Heart right ventricle (tissue), 16 donors: ENCODE measurements around the gene COMT. TPM values are rescaled to one million over a fixed set of nuclear protein-coding genes. Genes with fewer than 3 reads are reported as not detected.

ENCODE experiments used
- ATAC-seq, 8 donors: fragments of 200-7000 bp; cut with Tn5 transposase; one replicate each; pipeline ENCODE4 v1.9.1; 2020; ENCODE audit warnings: mild to moderate bottlenecking in 8 of 8, moderate library complexity in 8 of 8, moderate number of reproducible peaks in 1 of 8
- DNase-seq, 2 donors: peaks; one replicate each; pipeline ENCODE4 v3.0.0-alpha.2; 2020
- H3K27ac ChIP-seq, 10 donors: fragments of 200-600 bp; sonication (generic) in 2 of 10; one replicate each; pipeline versions ENCODE4 v1.5.0 to v1.8.0; 2020 to 2022; ENCODE audit warnings: mild to moderate bottlenecking in 3 of 10
- H3K27me3 ChIP-seq, 7 donors: fragments of 200-600 bp; one replicate each; pipeline ENCODE4 v1.8.0; 2021 to 2022; ENCODE audit warnings: mild to moderate bottlenecking in 2 of 7
- H3K36me3 ChIP-seq, 9 donors: fragments of 200-600 bp; sonication (generic) in 1 of 9; one replicate each; pipeline versions ENCODE4 v1.5.0 to v1.8.0; 2020 to 2022; ENCODE audit warnings: mild to moderate bottlenecking in 2 of 9
- H3K4me1 ChIP-seq, 9 donors: fragments of 200-600 bp; sonication (generic) in 1 of 9; one replicate each; pipeline versions ENCODE4 v1.5.0 to v1.8.0; 2020 to 2022; ENCODE audit warnings: mild to moderate bottlenecking in 4 of 9
- H3K4me3 ChIP-seq, 10 donors: fragments of 200-600 bp; sonication (generic) in 2 of 10; one replicate each; pipeline versions ENCODE4 v1.5.0 to v1.8.0; 2020 to 2022; ENCODE audit warnings: mild to moderate bottlenecking in 7 of 10, moderate library complexity in 2 of 10
- H3K9me3 ChIP-seq, 11 donors: fragments of 200-600 bp in 10 of 11; sonication (generic) in 2 of 11; one replicate each; pipeline versions ENCODE4 v1.5.0 to v1.8.0; 2013 to 2022; ENCODE audit warnings: mild to moderate bottlenecking in 2 of 11, control low read depth in 1 of 11, moderate library complexity in 1 of 11
- WGBS, 2 donors: extraction: QIAGEN DNeasy Blood & Tissue Kit; methylation state at CpG; one replicate each; pipeline ENCODE4 v1.1.7; 2013; ENCODE audit warnings: inconsistent platforms in 1 of 2; 5-methylcytosine and 5-hydroxymethylcytosine counted together
- intact Hi-C, 10 donors: fragments of 100-400 bp; cut with DNase I; formaldehyde crosslinking; loops; one replicate each; pipeline versions ENCODE4 v1.11.1 to v1.14.2; 2022
- microRNA-seq, 2 donors: library from miRNA; unstranded; fragments of <30 nt; microRNA quantifications; one replicate each; pipeline ENCODE4 v1.2.0, GENCODE V29; 2021
- polyA plus RNA-seq, 2 donors: library from polyadenylated mRNA; stranded (reverse); fragments of 200-250 nt; gene quantifications; one replicate each; pipeline ENCODE4 v1.2.3, GENCODE V29; 2013
- total RNA-seq, 10 donors: library from RNA; stranded (reverse); fragmentation: NEBNext Ultra II Directional in 3 of 10; extraction: Animal tissue kit (Norgen Biotek cat#: 25700) in 3 of 10; gene quantifications; one replicate each; pipeline versions ENCODE4 v1.2.1 to v1.2.4, GENCODE V29; 2021 to 2023
- TF ChIP-seq, protein P1 (sequence below), 9 donors: fragments of 200-600 bp; sonication (generic) in 2 of 9; IDR thresholded peaks; one replicate each; pipeline versions ENCODE4 v1.5.0 to v1.8.0; 2021 to 2022; ENCODE audit warnings: antibody characterized with exemption in 9 of 9, mild to moderate bottlenecking in 5 of 9, moderate library complexity in 1 of 9
- donor health status: Arrhythmogenic right ventricular cardiomyopathy.
- donor health status: ischemic (EF 13 %, LVEDD 7.1; RV severe dilation, severe dysfunction).
- donor health status: healthy with polysubstance abuse.
- donor health status: DM: no; HTN: yes; CAD: no.
- donor health status: DM: no; HTN: no; CAD: no.
- donor health status: ischemic (EF 25% LVEDD 6.9; RV normal size, moderate dysfunction).
- donor health status: ischemic (EF 25% LVEDD 5.7; RV mildly dilated, moderate dysfunction).
- donor health status: healthy.
- donor health status: DM: yes; HTN: yes; CAD: no.
- donor health status: Ischemic cardiomyopathy.
- donor health status: ischemic (EF 35%, LVEDD 5.7; RV mildly dilated, moderate dysfunction).
- donor health status: nonischemic (EF 11% LVEDD 7.7; RV severe dilation, severe dysfunction).
- donor health status: DM: yes; HTN: yes; CAD: no.
- donor health status: PGD.
- donor health status: ischemic (EF 29% LVEDD 5.4; RV normal size, mild dysfunction).
- donor health status: nonischemic (EF 23%, LVEDD 6.1; RV moderate dilation, normal function).

COMT gene
- total and polyA plus RNA-seq, 12 donors, result 42.9 to 273 (median 101) TPM

DNA sequence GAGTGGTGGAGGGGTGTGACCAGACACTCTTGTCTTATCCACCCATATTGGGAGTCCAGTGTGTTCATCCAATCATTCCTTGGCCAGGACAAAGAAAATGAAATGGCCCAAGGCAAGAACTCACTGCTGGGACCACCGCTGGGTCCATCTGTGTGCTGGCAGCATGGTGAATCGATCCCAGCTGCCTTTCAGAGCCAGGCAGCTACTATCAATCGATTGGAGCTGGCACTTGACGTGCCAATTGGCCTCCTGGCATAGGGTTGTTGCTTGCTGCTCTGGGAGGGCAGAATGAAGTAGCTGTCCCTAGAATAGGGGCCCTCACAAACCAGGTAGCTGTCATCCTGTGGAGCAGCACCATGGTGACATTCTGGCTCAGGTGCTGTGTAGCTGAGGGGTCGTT, 76.4 kb downstream of the COMT start:
- Histone ChIP-seq H3K27me3 (peaks cover 0 to 26% (median 0%) of the 10 kb centered on the region in 7 donors), H3K4me3 (no peak overlapping the region), H3K4me1 (peaks cover 23 to 58% (median 47%) of the 10 kb centered on the region in 9 donors), H3K36me3 (peaks cover 0 to 1% (median 0%) of the 10 kb centered on the region in 9 donors), H3K27ac (no peak overlapping the region), H3K9me3 (no peaks in the 10 kb centered on the region)
- intact Hi-C loops, result loop anchor here in 1 of 10 donors (5.0 kb wide), 1 partner anchor 64 kb away; the partner anchor contains the start of gene DGCR8
- ATAC-seq (no peak), DNase-seq (no peak)
- TF ChIP-seq, protein P1, sequence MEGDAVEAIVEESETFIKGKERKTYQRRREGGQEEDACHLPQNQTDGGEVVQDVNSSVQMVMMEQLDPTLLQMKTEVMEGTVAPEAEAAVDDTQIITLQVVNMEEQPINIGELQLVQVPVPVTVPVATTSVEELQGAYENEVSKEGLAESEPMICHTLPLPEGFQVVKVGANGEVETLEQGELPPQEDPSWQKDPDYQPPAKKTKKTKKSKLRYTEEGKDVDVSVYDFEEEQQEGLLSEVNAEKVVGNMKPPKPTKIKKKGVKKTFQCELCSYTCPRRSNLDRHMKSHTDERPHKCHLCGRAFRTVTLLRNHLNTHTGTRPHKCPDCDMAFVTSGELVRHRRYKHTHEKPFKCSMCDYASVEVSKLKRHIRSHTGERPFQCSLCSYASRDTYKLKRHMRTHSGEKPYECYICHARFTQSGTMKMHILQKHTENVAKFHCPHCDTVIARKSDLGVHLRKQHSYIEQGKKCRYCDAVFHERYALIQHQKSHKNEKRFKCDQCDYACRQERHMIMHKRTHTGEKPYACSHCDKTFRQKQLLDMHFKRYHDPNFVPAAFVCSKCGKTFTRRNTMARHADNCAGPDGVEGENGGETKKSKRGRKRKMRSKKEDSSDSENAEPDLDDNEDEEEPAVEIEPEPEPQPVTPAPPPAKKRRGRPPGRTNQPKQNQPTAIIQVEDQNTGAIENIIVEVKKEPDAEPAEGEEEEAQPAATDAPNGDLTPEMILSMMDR (IDR thresholded peaks at IDR 0.05), result no peak
- WGBS, 2 donors, result 85 to 88% methylated on average over 5 of the region's 5 CpGs

Small RNA genes lying within 50 kb of the gene (microRNA-seq; reads per million reads assigned to microRNA genes)
- gene MIR4761, result 0 reads per million in 2 donors

Other genes starting within 250 kb of the COMT start
- 100 to 1,000 TPM in 8 of 10 donors, 10 to 100 TPM in 2; 60.9 to 218 (median 144) TPM for gene SEPTIN5, start 227.3 kb upstream of the COMT start, total RNA-seq
- gene SEPTIN5, start 227.3 kb upstream of the COMT start, polyA plus RNA-seq, result 100 to 1,000 TPM in 1 of 2 donors, 10 to 100 TPM in 1; 56.5 to 104 TPM
- gene GP1BB, start 218.2 kb upstream of the COMT start, total RNA-seq, result 10 to 100 TPM in 1 of 10 donors, 1 to 10 TPM in 3, not detected in 6; 5.3 to 13.4 (median 6.4) TPM
- 10 to 100 TPM; 12.4 to 56.1 TPM for gene GP1BB, start 218.2 kb upstream of the COMT start, polyA plus RNA-seq
- 1 to 10 TPM in 5 of 10 donors, under 1 TPM in 5; 0.53 to 1.8 (median 1.0) TPM for gene TBX1, start 181.0 kb upstream of the COMT start, total RNA-seq
- 1 to 10 TPM in 1 of 2 donors, under 1 TPM in 1; 0.61 to 1.0 TPM for gene TBX1, start 181.0 kb upstream of the COMT start, polyA plus RNA-seq
- gene GNB1L, start 86.9 kb upstream of the COMT start, total RNA-seq, result 1 to 10 TPM in 8 of 10 donors, under 1 TPM in 2; 0.76 to 3.6 (median 1.8) TPM
- gene GNB1L, start 86.9 kb upstream of the COMT start, polyA plus RNA-seq, result 1 to 10 TPM; 2.0 to 9.3 TPM
- gene RTL10, start 86.9 kb upstream of the COMT start, total RNA-seq, result 10 to 100 TPM in 2 of 10 donors, 1 to 10 TPM in 8; 5.3 to 12.0 (median 7.2) TPM
- 1 to 10 TPM; 4.0 to 6.5 TPM for gene RTL10, start 86.9 kb upstream of the COMT start, polyA plus RNA-seq
- 10 to 100 TPM; 28.5 to 59.9 (median 35.0) TPM for gene TXNRD2, start within 50 bp of the COMT start, total RNA-seq
- 100 to 1,000 TPM in 1 of 2 donors, 10 to 100 TPM in 1; 25.8 to 103 TPM for gene TXNRD2, start within 50 bp of the COMT start, polyA plus RNA-seq
- gene ARVCF, start 75.1 kb downstream of the COMT start, total RNA-seq, result 10 to 100 TPM; 22.2 to 53.5 (median 32.1) TPM
- 10 to 100 TPM; 26.8 to 58.9 TPM for gene ARVCF, start 75.1 kb downstream of the COMT start, polyA plus RNA-seq
- gene TANGO2, start 79.3 kb downstream of the COMT start, total RNA-seq, result 100 to 1,000 TPM in 3 of 10 donors, 10 to 100 TPM in 7; 51.6 to 139 (median 94.2) TPM
- gene TANGO2, start 79.3 kb downstream of the COMT start, polyA plus RNA-seq, result 10 to 100 TPM; 34.1 to 65.8 TPM
- gene DGCR8, start 138.5 kb downstream of the COMT start, total RNA-seq, result 10 to 100 TPM; 11.4 to 20.0 (median 14.0) TPM
- gene DGCR8, start 138.5 kb downstream of the COMT start, polyA plus RNA-seq, result 10 to 100 TPM in 1 of 2 donors, 1 to 10 TPM in 1; 8.3 to 26.3 TPM
- gene RANBP1, start 174.3 kb downstream of the COMT start, total RNA-seq, result 10 to 100 TPM; 31.8 to 55.8 (median 38.1) TPM
- gene RANBP1, start 174.3 kb downstream of the COMT start, polyA plus RNA-seq, result 10 to 100 TPM; 39.4 to 71.7 TPM
- gene TRMT2A, start 175.5 kb downstream of the COMT start, total RNA-seq, result 10 to 100 TPM; 18.4 to 29.6 (median 25.8) TPM
- gene TRMT2A, start 175.5 kb downstream of the COMT start, polyA plus RNA-seq, result 10 to 100 TPM; 24.6 to 58.2 TPM
- 10 to 100 TPM; 32.5 to 51.7 (median 37.5) TPM for gene ZDHHC8, start 190.0 kb downstream of the COMT start, total RNA-seq
- 10 to 100 TPM; 23.2 to 39.4 TPM for gene ZDHHC8, start 190.0 kb downstream of the COMT start, polyA plus RNA-seq
- gene CCDC188, start 209.3 kb downstream of the COMT start, total RNA-seq, result 1 to 10 TPM in 1 of 10 donors, under 1 TPM in 6, not detected in 3; 0.15 to 1.1 (median 0.50) TPM
- 1 to 10 TPM in 1 of 2 donors, under 1 TPM in 1; 0.51 to 2.3 TPM for gene CCDC188, start 209.3 kb downstream of the COMT start, polyA plus RNA-seq